Measurements from ENCODE around the gene COA8. TPM values are rescaled to one million over a fixed set of nuclear protein-coding genes. Genes with fewer than 3 reads are reported as not detected.
A peak's percentile ranks its signal among the peaks of the same experiment; 100 is the strongest.

COA8 gene
- total RNA-seq, 4 donors from 2014 or later: 1.5 to 17.1 (median 15.2) TPM; not detected in 1

- no peak for DNase-seq
- intact Hi-C loops (cut with DNase I; ENCODE audit: low total_unique reads) (no loop called here), in situ Hi-C loops (cut with MboI; ENCODE audit: low pct_ligation_motif_present in 1 of 4, low pct_unique_long_range_greater_than_20kb in 1 of 4, low sequenced_read_pairs in 3 of 4) (loop anchor here in 1 of 4 donors (25.0 kb wide), 1 partner anchor 318 kb away; a partner anchor contains a TSS)
- H3K4me3 ChIP-seq: no peak overlapping the region
- H3K27me3 ChIP-seq: no peaks in the 10 kb centered on the region
- no peaks in the 10 kb centered on the region for H3K36me3 ChIP-seq
- TF ChIP-seq POLR2AphosphoS5 (IDR thresholded peaks at IDR 0.05): no peak
- TF ChIP-seq EP300 (IDR thresholded peaks at IDR 0.05; ENCODE audit: low read depth): no peak
- TF ChIP-seq POLR2A (IDR thresholded peaks at IDR 0.05): no peak
- TF ChIP-seq CTCF (IDR thresholded peaks at IDR 0.05): no peak
- H3K27ac ChIP-seq: peak overlapping the region in 3 of 4 donors; percentile 23 to 54 (median 54)
- 83 to 84% methylated on average over 1 to 9 of the region's 11 CpGs for WGBS, 2 donors (ENCODE audit: low coverage in 1 of 2)
- peaks cover 0 to 10% (median 0%) of the 10 kb centered on the region in 4 donors for H3K4me1 ChIP-seq
- H3K9me3 ChIP-seq: no peaks in the 10 kb centered on the region
Observed at GRCh38 chr14:103594265-103594664, 31.5 kb downstream of the COA8 start.

- Histone ChIP-seq H3K27ac (no peak overlapping the region), H3K4me3 (no peak overlapping the region), H3K27me3 (no peaks in the 10 kb centered on the region), H3K9me3 (no peaks in the 10 kb centered on the region), H3K36me3 (no peaks in the 10 kb centered on the region), H3K4me1 (peaks cover 0 to 10% (median 0%) of the 10 kb centered on the region in 4 donors)
- intact Hi-C loops (cut with DNase I; ENCODE audit: low total_unique reads): no loop called here
- TF ChIP-seq POLR2AphosphoS5 (IDR thresholded peaks at IDR 0.05) (no peak), EP300 (IDR thresholded peaks at IDR 0.05; ENCODE audit: low read depth) (no peak), CTCF (IDR thresholded peaks at IDR 0.05) (no peak), POLR2A (IDR thresholded peaks at IDR 0.05) (no peak)
- WGBS, 2 donors (ENCODE audit: low coverage in 1 of 2): 89 to 100% methylated on average over 5 to 9 of the region's 10 CpGs
- in situ Hi-C loops (cut with MboI; ENCODE audit: low pct_ligation_motif_present in 1 of 4, low pct_unique_long_range_greater_than_20kb in 1 of 4, low sequenced_read_pairs in 3 of 4): loop anchor here in 1 of 4 donors (25.0 kb wide), 1 partner anchor 315 kb away; a partner anchor contains a TSS
- no peak for DNase-seq
Observed at GRCh38 chr14:103597623-103598377, 35.0 kb downstream of the COA8 start.

GRCh38 chr14:103600503-103600902 is 37.7 kb downstream of the COA8 start:
- Histone ChIP-seq H3K9me3 (no peaks in the 10 kb centered on the region), H3K36me3 (no peaks in the 10 kb centered on the region), H3K4me1 (peaks cover 0 to 3% (median 0%) of the 10 kb centered on the region in 4 donors), H3K27me3 (no peaks in the 10 kb centered on the region), H3K4me3 (no peak overlapping the region), H3K27ac (no peak overlapping the region)
- TF ChIP-seq POLR2A (IDR thresholded peaks at IDR 0.05): no peak
- TF ChIP-seq EP300 (IDR thresholded peaks at IDR 0.05; ENCODE audit: low read depth): no peak
- no peak for TF ChIP-seq POLR2AphosphoS5 (IDR thresholded peaks at IDR 0.05)
- no peak for TF ChIP-seq CTCF (IDR thresholded peaks at IDR 0.05)
- in situ Hi-C loops (cut with MboI; ENCODE audit: low pct_ligation_motif_present in 1 of 4, low pct_unique_long_range_greater_than_20kb in 1 of 4, low sequenced_read_pairs in 3 of 4) (no loop called here), intact Hi-C loops (cut with DNase I; ENCODE audit: low total_unique reads) (no loop called here)
- DNase-seq: no peak
- 93 to 94% methylated on average over 5 of the region's 5 CpGs for WGBS, 2 donors (ENCODE audit: low coverage in 1 of 2)

- peaks cover 4 to 22% (median 18%) of the 10 kb centered on the region in 4 donors for H3K4me1 ChIP-seq
- H3K9me3 ChIP-seq: no peaks in the 10 kb centered on the region
- DNase-seq: no peak
- H3K27ac ChIP-seq: no peak overlapping the region
- intact Hi-C loops (cut with DNase I; ENCODE audit: low total_unique reads) (no loop called here), in situ Hi-C loops (cut with MboI; ENCODE audit: low pct_ligation_motif_present in 1 of 4, low pct_unique_long_range_greater_than_20kb in 1 of 4, low sequenced_read_pairs in 3 of 4) (no loop called here)
- H3K36me3 ChIP-seq: no peaks in the 10 kb centered on the region
- TF ChIP-seq EP300 (IDR thresholded peaks at IDR 0.05; ENCODE audit: low read depth): no peak
- no peak for TF ChIP-seq CTCF (IDR thresholded peaks at IDR 0.05)
- TF ChIP-seq POLR2AphosphoS5 (IDR thresholded peaks at IDR 0.05): no peak
- WGBS, 2 donors (ENCODE audit: low coverage in 1 of 2): 94 to 100% methylated on average over 2 to 5 of the region's 5 CpGs
- H3K27me3 ChIP-seq: peaks cover 13% of the 10 kb centered on the region
- no peak overlapping the region for H3K4me3 ChIP-seq
Observed at GRCh38 chr14:103604620-103605019, 41.9 kb downstream of the COA8 start.

Measured in transverse colon (tissue), 4 donors.